SK-N-SH treated with all-trans-retinoic acid at 6 μM for 48 hours (cell line): ENCODE measurements around the gene TRIM40.

Experiments
- ATAC-seq: fragments of 200-7000 bp; cut with Tn5 transposase; 3 replicates; pipeline ENCODE4 v1.9.1; 2020; ENCODE audit warnings: mild to moderate bottlenecking, moderate library complexity
- BACH2 ChIP-seq: fragments of 250-450 bp; sonication (Bioruptor Pico); IDR thresholded peaks from 2 replicates; pipeline ENCODE4 v1.9.0; 2021; ENCODE audit warnings: mild to moderate bottlenecking, borderline replicate concordance
- CSDC2 ChIP-seq: fragments of 250-450 bp; sonication (Bioruptor Pico); IDR thresholded peaks from 2 replicates; pipeline ENCODE4 v1.5.0; 2020; ENCODE audit warnings: mild to moderate bottlenecking, moderate library complexity
- CSRNP3 ChIP-seq: fragments of 250-450 bp; sonication (Bioruptor Pico); IDR thresholded peaks from 2 replicates; pipeline ENCODE4 v1.5.1; 2021; ENCODE audit warnings: mild to moderate bottlenecking, moderate library complexity
- GLIS3 ChIP-seq: fragments of 250-450 bp; sonication (Bioruptor Pico); IDR thresholded peaks from 2 replicates; pipeline ENCODE4 v1.5.0; 2020; ENCODE audit warnings: mild to moderate bottlenecking, moderate library complexity
- ISL1 ChIP-seq: fragments of 250-450 bp; sonication (Bioruptor Pico); IDR thresholded peaks from 2 replicates; pipeline ENCODE4 v2.1.2; 2022; ENCODE audit warnings: mild to moderate bottlenecking, moderate library complexity
- OSR1 ChIP-seq: fragments of 250-450 bp; sonication (Bioruptor Pico); IDR thresholded peaks from 2 replicates; pipeline ENCODE4 v1.8.0; 2022; ENCODE audit warnings: moderate library complexity, mild to moderate bottlenecking, inconsistent platforms
- PPARA ChIP-seq: fragments of 250-450 bp; sonication (Bioruptor Pico); IDR thresholded peaks from 2 replicates; pipeline ENCODE4 v1.5.0; 2020; ENCODE audit warnings: mild to moderate bottlenecking, borderline replicate concordance
- RARB ChIP-seq: fragments of 250-450 bp; sonication (Bioruptor Pico); IDR thresholded peaks from 2 replicates; pipeline ENCODE4 v1.8.0; 2021; ENCODE audit warnings: mild to moderate bottlenecking, moderate library complexity
- SNAI2 ChIP-seq: fragments of 250-450 bp; sonication (Bioruptor Pico); IDR thresholded peaks from 2 replicates; pipeline ENCODE4 v1.5.0; 2020; ENCODE audit warnings: mild to moderate bottlenecking, moderate library complexity
- TCF4 ChIP-seq: fragments of 250-450 bp; sonication (Bioruptor Pico); IDR thresholded peaks from 2 replicates; pipeline ENCODE4 v1.8.0; 2021; ENCODE audit warnings: mild to moderate bottlenecking, moderate library complexity, borderline replicate concordance
- TOX ChIP-seq: fragments of 250-450 bp; sonication (Bioruptor Pico); IDR thresholded peaks from 2 replicates; pipeline ENCODE4 v1.8.0; 2021; ENCODE audit warnings: mild to moderate bottlenecking, moderate library complexity, borderline replicate concordance
- ZC3H10 ChIP-seq: fragments of 250-450 bp; sonication (Bioruptor Pico); IDR thresholded peaks from 2 replicates; pipeline ENCODE4 v1.5.1; 2021; ENCODE audit warnings: mild to moderate bottlenecking, moderate library complexity
- ZFP3 ChIP-seq: fragments of 250-450 bp; sonication (Bioruptor Pico); IDR thresholded peaks from 2 replicates; pipeline ENCODE4 v1.5.0; 2020; ENCODE audit warnings: mild to moderate bottlenecking, moderate library complexity
- ZFP30 ChIP-seq: fragments of 450-650 bp; formaldehyde crosslinking; IDR thresholded peaks from 2 replicates; pipeline ENCODE4 v1.5.0; 2022; ENCODE audit warnings: mild to moderate bottlenecking, moderate library complexity
- ZNF565 ChIP-seq: fragments of 450-650 bp; formaldehyde crosslinking; conservative IDR thresholded peaks from 2 replicates; pipeline ENCODE4 v1.5.0; 2020; ENCODE audit warnings: low read depth, mild to moderate bottlenecking, moderate library complexity
- ZNF70 ChIP-seq: fragments of 450-650 bp; formaldehyde crosslinking; IDR thresholded peaks from 2 replicates; pipeline ENCODE4 v1.5.0; 2020; ENCODE audit warnings: mild to moderate bottlenecking, moderate library complexity
- ZNF8 ChIP-seq: fragments of 450-650 bp; formaldehyde crosslinking; IDR thresholded peaks from 2 replicates; pipeline ENCODE4 v1.5.0; 2020; ENCODE audit warnings: mild to moderate bottlenecking, moderate library complexity
- TF ChIP-seq, protein P1 (sequence below): fragments of 250-450 bp; sonication (Bioruptor Pico); IDR thresholded peaks from 2 replicates; pipeline ENCODE4 v1.5.0; 2020; ENCODE audit warnings: mild to moderate bottlenecking, moderate library complexity
- TF ChIP-seq, protein P2 (sequence below): fragments of 250-450 bp; sonication (Bioruptor Pico); IDR thresholded peaks from 2 replicates; pipeline ENCODE4 v1.5.1; 2020; ENCODE audit warnings: low read depth, mild to moderate bottlenecking, moderate library complexity
- TF ChIP-seq, protein P3 (sequence below): fragments of 250-450 bp; sonication (Bioruptor Pico); IDR thresholded peaks from 2 replicates; pipeline ENCODE4 v1.8.0; 2020; ENCODE audit warnings: mild to moderate bottlenecking, moderate library complexity, borderline replicate concordance

The TRIM40 gene

DNA sequence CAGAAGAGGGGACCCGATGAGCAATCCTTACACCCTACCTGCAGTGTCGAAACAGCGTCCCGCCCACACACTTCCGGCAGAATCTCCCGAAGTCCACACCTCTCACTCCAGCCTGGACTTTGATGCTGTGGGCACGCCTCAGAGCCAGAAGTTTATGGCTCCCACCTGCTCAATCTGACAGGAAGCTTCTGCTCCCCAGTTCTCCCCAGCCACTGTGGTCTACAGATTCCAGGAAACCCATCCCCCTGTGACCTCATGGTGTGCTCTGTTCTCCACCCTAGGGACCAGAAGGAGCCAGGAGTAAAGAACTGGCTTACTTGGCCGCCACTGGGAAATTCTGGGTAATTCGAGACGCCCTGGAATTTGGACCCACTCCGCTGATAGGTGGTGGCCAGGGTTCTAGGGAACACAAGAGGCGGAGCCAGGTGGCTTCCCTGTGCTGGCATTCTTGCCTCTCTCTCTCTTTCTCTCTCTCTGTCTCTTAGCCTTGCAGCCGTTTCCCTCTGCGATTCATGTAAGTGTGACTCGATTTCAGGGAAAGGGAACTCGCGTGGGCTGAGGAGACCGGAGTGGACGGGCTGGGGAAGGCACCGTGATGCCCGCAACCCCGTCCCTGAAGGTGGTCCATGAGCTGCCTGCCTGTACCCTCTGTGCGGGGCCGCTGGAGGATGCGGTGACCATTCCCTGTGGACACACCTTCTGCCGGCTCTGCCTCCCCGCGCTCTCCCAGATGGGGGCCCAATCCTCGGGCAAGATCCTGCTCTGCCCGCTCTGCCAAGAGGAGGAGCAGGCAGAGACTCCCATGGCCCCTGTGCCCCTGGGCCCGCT is 27.4 kb downstream of the TRIM40 start, which contains the start of gene TRIM15:
TSS of gene TRIM15 (plus strand) at position 457 of the 828 bp plus-strand sequence. CDS start at position 596, 139 bp downstream.
- ATAC-seq, result peak; percentile 54

GRCh38 chr6:30163918-30164654 is 28.1 kb downstream of the TRIM40 start:
- peak; percentile 16; the same call in 1 of the 3 replicates for ATAC-seq
- TF ChIP-seq BACH2 (CRISPR knock-in tag) (no peak), ZNF8 (no peak), GLIS3 (CRISPR knock-in tag) (no peak), PPARA (CRISPR knock-in tag) (no peak), RARB (CRISPR knock-in tag) (no peak), ISL1 (CRISPR knock-in tag) (no peak), ZNF70 (CRISPR knock-in tag) (no peak), OSR1 (CRISPR knock-in tag) (no peak)
- TF ChIP-seq, protein P1, sequence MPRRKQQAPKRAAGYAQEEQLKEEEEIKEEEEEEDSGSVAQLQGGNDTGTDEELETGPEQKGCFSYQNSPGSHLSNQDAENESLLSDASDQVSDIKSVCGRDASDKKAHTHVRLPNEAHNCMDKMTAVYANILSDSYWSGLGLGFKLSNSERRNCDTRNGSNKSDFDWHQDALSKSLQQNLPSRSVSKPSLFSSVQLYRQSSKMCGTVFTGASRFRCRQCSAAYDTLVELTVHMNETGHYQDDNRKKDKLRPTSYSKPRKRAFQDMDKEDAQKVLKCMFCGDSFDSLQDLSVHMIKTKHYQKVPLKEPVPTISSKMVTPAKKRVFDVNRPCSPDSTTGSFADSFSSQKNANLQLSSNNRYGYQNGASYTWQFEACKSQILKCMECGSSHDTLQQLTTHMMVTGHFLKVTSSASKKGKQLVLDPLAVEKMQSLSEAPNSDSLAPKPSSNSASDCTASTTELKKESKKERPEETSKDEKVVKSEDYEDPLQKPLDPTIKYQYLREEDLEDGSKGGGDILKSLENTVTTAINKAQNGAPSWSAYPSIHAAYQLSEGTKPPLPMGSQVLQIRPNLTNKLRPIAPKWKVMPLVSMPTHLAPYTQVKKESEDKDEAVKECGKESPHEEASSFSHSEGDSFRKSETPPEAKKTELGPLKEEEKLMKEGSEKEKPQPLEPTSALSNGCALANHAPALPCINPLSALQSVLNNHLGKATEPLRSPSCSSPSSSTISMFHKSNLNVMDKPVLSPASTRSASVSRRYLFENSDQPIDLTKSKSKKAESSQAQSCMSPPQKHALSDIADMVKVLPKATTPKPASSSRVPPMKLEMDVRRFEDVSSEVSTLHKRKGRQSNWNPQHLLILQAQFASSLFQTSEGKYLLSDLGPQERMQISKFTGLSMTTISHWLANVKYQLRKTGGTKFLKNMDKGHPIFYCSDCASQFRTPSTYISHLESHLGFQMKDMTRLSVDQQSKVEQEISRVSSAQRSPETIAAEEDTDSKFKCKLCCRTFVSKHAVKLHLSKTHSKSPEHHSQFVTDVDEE (CRISPR knock-in tag), result no peak
- TF ChIP-seq, protein P2, sequence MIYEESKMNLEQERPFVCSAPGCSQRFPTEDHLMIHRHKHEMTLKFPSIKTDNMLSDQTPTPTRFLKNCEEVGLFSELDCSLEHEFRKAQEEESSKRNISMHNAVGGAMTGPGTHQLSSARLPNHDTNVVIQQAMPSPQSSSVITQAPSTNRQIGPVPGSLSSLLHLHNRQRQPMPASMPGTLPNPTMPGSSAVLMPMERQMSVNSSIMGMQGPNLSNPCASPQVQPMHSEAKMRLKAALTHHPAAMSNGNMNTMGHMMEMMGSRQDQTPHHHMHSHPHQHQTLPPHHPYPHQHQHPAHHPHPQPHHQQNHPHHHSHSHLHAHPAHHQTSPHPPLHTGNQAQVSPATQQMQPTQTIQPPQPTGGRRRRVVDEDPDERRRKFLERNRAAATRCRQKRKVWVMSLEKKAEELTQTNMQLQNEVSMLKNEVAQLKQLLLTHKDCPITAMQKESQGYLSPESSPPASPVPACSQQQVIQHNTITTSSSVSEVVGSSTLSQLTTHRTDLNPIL (CRISPR knock-in tag), result no peak
- TF ChIP-seq, protein P3, sequence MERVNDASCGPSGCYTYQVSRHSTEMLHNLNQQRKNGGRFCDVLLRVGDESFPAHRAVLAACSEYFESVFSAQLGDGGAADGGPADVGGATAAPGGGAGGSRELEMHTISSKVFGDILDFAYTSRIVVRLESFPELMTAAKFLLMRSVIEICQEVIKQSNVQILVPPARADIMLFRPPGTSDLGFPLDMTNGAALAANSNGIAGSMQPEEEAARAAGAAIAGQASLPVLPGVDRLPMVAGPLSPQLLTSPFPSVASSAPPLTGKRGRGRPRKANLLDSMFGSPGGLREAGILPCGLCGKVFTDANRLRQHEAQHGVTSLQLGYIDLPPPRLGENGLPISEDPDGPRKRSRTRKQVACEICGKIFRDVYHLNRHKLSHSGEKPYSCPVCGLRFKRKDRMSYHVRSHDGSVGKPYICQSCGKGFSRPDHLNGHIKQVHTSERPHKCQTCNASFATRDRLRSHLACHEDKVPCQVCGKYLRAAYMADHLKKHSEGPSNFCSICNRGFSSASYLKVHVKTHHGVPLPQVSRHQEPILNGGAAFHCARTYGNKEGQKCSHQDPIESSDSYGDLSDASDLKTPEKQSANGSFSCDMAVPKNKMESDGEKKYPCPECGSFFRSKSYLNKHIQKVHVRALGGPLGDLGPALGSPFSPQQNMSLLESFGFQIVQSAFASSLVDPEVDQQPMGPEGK (CRISPR knock-in tag), result no peak

More for the DNA sequence above, 27.4 kb downstream of the TRIM40 start, which contains the start of gene TRIM15:
- TF ChIP-seq ISL1 (CRISPR knock-in tag) (no peak), CSRNP3 (no peak), ZNF565 (CRISPR knock-in tag) (no peak), ZNF8 (no peak), PPARA (CRISPR knock-in tag) (no peak), OSR1 (CRISPR knock-in tag) (no peak), SNAI2 (CRISPR knock-in tag) (no peak), TCF4 (no peak), ZNF70 (CRISPR knock-in tag) (no peak), ZFP3 (CRISPR knock-in tag) (no peak), TOX (CRISPR knock-in tag) (no peak), BACH2 (CRISPR knock-in tag) (no peak), RARB (CRISPR knock-in tag) (no peak), CSDC2 (CRISPR knock-in tag) (no peak), GLIS3 (CRISPR knock-in tag) (no peak), ZC3H10 (no peak), ZFP30 (CRISPR knock-in tag) (no peak)
- TF ChIP-seq, protein P2 (CRISPR knock-in tag), result no peak
- TF ChIP-seq, protein P1 (CRISPR knock-in tag), result no peak
- TF ChIP-seq, protein P3 (CRISPR knock-in tag), result no peak
